Liver (tissue), 3 donors: ENCODE measurements around the gene SGIP1.

Experiments used
- FOXA1 ChIP-seq: IDR thresholded peaks from 2 replicates; pipeline ENCODE4 v1.6.1; 2016; ENCODE audit warnings: antibody characterized with exemption
- GABPA ChIP-seq, 2 donors: IDR thresholded peaks in 1 of 2; conservative IDR thresholded peaks in 1 of 2; 2 replicates each; pipeline ENCODE4 v1.6.1; 2016; ENCODE audit warnings: antibody characterized with exemption in 2 of 2, mild to moderate bottlenecking in 1 of 2, moderate library complexity in 1 of 2
- HNF4A ChIP-seq, 2 donors: conservative IDR thresholded peaks; 2 replicates each; pipeline ENCODE4 v1.6.1; 2016; ENCODE audit warnings: antibody characterized with exemption in 2 of 2, mild to moderate bottlenecking in 2 of 2
- JUND ChIP-seq, 2 donors: IDR thresholded peaks; 2 replicates each; pipeline ENCODE4 v1.6.1; 2016; ENCODE audit warnings: antibody characterized with exemption in 2 of 2
- RAD21 ChIP-seq, 2 donors: IDR thresholded peaks; 2 replicates each; pipeline ENCODE4 v1.6.1; 2016; ENCODE audit warnings: antibody characterized with exemption in 2 of 2, mild to moderate bottlenecking in 2 of 2
- REST ChIP-seq: IDR thresholded peaks from 2 replicates; pipeline ENCODE4 v1.6.1; 2016; ENCODE audit warnings: antibody characterized with exemption, mild to moderate bottlenecking
- RXRA ChIP-seq, 2 donors: IDR thresholded peaks; 2 replicates each; pipeline ENCODE4 v1.6.1; 2017 to 2018; ENCODE audit warnings: antibody characterized with exemption in 2 of 2, mild to moderate bottlenecking in 1 of 2
- SP1 ChIP-seq: IDR thresholded peaks from 2 replicates; pipeline ENCODE4 v1.6.1; 2018; ENCODE audit warnings: antibody characterized with exemption, mild to moderate bottlenecking
- TAF1 ChIP-seq: conservative IDR thresholded peaks from 2 replicates; pipeline ENCODE4 v1.6.1; 2016; ENCODE audit warnings: antibody characterized with exemption, mild to moderate bottlenecking
- YY1 ChIP-seq: IDR thresholded peaks from 2 replicates; pipeline ENCODE4 v1.6.1; 2016; ENCODE audit warnings: antibody characterized with exemption, mild to moderate bottlenecking
- TF ChIP-seq, protein P1 (sequence below): fragments of 150-350 bp; IDR thresholded peaks from 2 replicates; pipeline ENCODE4 v1.5.1; 2017; ENCODE audit warnings: improper control_type of control experiment, low read depth, low read length; ENCODE audit not compliant: missing input control
- TF ChIP-seq, protein P2 (sequence below): IDR thresholded peaks from 2 replicates; pipeline ENCODE4 v1.6.1; 2016; ENCODE audit warnings: antibody characterized with exemption
- TF ChIP-seq, protein P3 (sequence below): IDR thresholded peaks from 2 replicates; pipeline ENCODE4 v1.6.1; 2016; ENCODE audit warnings: antibody characterized with exemption
- TF ChIP-seq, protein P4 (sequence below): IDR thresholded peaks from 2 replicates; pipeline ENCODE4 v1.6.1; 2016; ENCODE audit warnings: antibody characterized with exemption
- donor health status: healthy.
- donor health status: healthy.

GRCh38 chr1:66642992-66643391 is 109.0 kb downstream of the SGIP1 start:
- TF ChIP-seq TAF1 (no peak), SP1 (no peak), RAD21 (IDR thresholded peaks at IDR 0.05) (no peak), HNF4A (conservative IDR thresholded peaks at IDR 0.05) (no peak), RXRA (IDR thresholded peaks at IDR 0.05) (no peak), YY1 (no peak), FOXA1 (no peak), REST (no peak), GABPA (IDR thresholded peaks at IDR 0.05 in 1 of 2, conservative IDR thresholded peaks at IDR 0.05 in 1 of 2) (no peak), JUND (IDR thresholded peaks at IDR 0.05) (no peak)
- TF ChIP-seq, protein P1, sequence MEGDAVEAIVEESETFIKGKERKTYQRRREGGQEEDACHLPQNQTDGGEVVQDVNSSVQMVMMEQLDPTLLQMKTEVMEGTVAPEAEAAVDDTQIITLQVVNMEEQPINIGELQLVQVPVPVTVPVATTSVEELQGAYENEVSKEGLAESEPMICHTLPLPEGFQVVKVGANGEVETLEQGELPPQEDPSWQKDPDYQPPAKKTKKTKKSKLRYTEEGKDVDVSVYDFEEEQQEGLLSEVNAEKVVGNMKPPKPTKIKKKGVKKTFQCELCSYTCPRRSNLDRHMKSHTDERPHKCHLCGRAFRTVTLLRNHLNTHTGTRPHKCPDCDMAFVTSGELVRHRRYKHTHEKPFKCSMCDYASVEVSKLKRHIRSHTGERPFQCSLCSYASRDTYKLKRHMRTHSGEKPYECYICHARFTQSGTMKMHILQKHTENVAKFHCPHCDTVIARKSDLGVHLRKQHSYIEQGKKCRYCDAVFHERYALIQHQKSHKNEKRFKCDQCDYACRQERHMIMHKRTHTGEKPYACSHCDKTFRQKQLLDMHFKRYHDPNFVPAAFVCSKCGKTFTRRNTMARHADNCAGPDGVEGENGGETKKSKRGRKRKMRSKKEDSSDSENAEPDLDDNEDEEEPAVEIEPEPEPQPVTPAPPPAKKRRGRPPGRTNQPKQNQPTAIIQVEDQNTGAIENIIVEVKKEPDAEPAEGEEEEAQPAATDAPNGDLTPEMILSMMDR = no peak
- TF ChIP-seq, protein P2, sequence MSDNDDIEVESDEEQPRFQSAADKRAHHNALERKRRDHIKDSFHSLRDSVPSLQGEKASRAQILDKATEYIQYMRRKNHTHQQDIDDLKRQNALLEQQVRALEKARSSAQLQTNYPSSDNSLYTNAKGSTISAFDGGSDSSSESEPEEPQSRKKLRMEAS = no peak
- TF ChIP-seq, protein P3, sequence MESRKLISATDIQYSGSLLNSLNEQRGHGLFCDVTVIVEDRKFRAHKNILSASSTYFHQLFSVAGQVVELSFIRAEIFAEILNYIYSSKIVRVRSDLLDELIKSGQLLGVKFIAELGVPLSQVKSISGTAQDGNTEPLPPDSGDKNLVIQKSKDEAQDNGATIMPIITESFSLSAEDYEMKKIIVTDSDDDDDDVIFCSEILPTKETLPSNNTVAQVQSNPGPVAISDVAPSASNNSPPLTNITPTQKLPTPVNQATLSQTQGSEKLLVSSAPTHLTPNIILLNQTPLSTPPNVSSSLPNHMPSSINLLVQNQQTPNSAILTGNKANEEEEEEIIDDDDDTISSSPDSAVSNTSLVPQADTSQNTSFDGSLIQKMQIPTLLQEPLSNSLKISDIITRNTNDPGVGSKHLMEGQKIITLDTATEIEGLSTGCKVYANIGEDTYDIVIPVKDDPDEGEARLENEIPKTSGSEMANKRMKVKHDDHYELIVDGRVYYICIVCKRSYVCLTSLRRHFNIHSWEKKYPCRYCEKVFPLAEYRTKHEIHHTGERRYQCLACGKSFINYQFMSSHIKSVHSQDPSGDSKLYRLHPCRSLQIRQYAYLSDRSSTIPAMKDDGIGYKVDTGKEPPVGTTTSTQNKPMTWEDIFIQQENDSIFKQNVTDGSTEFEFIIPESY = no peak
- TF ChIP-seq, protein P4, sequence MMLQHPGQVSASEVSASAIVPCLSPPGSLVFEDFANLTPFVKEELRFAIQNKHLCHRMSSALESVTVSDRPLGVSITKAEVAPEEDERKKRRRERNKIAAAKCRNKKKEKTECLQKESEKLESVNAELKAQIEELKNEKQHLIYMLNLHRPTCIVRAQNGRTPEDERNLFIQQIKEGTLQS = no peak
